ENCODE data around the gene LSAMP.

The LSAMP gene

DNA sequence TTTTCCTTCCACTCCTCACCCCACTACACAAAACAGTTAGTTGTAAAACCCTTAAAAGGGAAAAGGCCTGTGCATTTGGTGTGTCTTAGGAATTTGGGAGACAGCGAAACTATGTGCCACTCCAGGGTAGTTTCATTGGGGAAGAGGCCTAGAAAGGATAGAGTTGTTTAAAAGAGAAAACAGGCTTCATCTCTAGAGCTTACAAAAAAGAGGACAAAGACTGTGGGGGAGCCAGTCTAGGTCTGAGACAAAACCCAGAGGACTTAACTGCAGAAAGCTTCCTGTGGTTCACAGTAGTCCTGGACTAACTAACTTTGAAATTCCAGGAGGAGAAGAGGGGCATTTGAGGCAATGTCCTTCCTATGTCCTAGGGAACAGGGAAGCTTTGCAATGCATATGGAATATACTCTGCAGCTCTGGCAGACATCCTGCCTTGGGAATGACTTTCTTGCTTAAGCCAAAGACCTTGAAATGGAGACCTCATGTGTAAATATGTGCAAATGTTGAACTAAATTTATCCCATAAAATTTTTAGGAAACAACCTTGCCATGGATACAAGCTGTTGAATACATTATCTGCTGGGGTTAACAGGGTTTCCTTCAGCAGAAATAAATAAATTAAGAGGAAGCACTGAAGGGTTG lies 159.4 kb downstream of the LSAMP start:
- no peak for DNase-seq (ENCODE audit: low read depth)

DNA sequence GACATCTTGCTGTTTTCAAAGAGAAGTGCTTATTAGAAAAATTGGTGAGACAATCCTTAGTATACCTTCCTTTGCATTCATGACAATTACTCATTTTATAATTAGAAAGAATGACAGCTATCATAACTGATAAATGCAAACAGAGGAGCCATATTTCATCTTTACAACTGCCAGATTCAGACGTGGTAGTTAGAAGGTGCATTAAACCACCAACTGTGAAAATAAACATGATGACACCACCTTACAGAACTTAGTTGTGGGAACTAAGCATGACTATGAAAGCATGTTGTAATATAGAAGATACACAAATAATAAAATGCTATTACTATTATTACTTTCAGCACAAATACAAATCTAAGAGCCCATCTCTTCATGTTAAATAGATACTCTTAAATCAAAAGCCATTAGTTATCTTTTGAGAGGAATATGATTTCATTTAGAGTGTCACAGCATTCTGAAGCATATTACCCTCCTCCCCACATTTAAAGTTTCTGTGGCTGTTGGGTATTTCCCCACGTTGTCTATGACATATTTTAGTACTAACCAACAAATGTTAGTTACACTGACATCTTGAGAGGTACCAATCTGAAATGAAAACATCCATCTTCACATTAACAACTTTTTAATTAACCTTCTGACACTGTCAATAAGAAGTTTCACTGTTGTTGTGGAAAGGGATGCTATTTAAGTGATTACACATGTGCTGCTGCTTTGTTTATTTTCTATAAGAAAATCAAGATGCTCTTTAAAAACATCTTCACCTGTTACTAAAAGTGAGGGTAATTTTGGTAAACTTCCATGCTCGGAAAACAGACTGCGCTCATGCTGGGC lies 163.8 kb downstream of the LSAMP start:
- DNase-seq (ENCODE audit: low read depth) = no peak

- no peak for DNase-seq (ENCODE audit: low read depth)
These were observed 165.1 kb downstream of the LSAMP start for GRCh38 chr3:116280130-116280740.

GRCh38 chr3:116276675-116277074 lies 168.6 kb downstream of the LSAMP start:
- no peak for DNase-seq (ENCODE audit: low read depth)

GRCh38 chr3:116270056-116270455 lies 175.2 kb downstream of the LSAMP start:
- DNase-seq (ENCODE audit: low read depth) = peak; percentile 16

DNA sequence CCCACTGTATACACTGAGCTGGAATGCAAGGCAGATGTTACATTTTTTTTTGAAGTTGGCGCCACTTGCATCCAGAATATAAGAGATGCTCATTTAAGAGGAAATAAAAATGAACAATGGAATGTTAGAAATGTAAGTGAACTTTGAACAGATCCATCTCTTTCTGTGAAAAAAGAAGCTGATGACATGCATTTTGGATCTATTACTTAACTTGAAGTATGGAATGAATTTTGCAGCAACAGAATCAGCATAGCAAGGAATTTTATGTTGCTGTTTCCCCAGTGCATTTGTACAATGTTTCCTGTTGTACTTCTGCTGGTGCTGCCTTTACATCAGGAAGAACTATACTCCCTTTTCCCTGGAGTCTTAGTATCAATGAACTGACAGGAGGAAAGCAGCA lies 178.2 kb downstream of the LSAMP start:
- DNase-seq (ENCODE audit: low read depth) = no peak

GRCh38 chr3:116265976-116266584 lies 179.2 kb downstream of the LSAMP start:
- DNase-seq (ENCODE audit: low read depth) = no peak

GRCh38 chr3:116265320-116265695 lies 180.0 kb downstream of the LSAMP start:
- no peak for DNase-seq (ENCODE audit: low read depth)

GRCh38 chr3:116264546-116265319 lies 180.6 kb downstream of the LSAMP start:
- DNase-seq (ENCODE audit: low read depth) = no peak

DNA sequence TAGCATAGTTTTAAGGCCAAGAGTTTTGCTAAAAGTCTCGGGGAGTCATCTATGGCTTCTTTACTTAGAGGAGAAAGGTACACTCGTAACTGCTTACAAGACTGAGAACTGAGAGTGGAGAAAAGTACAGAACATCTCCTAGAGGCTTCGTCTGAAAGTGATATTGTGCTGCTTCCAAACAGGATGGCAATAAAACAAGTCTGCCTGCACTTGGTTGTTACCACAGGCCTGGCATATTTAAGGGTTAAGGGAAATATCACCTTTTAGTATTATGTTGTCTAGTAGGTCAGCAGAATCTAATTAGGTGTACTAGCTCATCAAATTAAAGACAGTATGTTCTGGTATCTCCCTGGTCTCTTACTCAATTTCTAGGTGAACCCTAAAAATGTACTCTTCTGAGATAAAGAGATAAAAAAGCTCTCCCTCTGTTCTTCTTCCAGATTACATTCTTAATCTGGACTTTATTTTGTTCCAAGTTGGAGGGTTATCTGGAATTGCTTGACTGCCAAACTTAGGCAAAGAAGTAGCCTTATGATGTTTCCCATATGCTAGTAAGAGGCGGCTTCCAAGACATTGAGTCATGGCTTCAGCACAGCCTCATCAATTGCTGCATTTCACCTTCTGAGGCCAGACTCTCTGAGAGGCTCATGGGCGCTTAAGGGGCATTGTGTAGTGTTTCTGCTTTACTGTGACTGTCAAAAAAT lies 181.3 kb downstream of the LSAMP start:
- peak; percentile 7 for DNase-seq (ENCODE audit: low read depth)

DNA sequence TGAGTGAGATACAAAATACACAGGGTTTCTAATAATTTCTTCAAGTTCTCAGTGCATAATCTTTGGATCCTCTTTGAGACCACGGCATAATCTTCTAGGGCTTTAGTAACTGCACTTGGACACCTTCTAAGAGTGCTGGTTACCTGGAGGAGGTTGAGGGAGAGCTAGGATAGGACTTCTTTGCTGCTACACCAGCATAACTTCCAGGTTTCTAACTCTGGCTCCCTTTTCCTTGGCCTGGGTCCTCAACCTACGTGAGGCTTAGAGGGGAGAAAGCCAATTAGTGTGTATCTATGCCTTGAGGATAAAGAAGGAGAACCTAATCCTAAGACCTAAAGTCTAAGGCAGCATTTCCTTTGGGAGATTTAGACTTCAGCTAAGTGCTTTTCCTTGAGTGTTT lies 184.8 kb downstream of the LSAMP start:
- no peak for DNase-seq (ENCODE audit: low read depth)

- DNase-seq (ENCODE audit: low read depth) = no peak
These were observed 185.3 kb downstream of the LSAMP start for GRCh38 chr3:116259984-116260383.

- no peak for DNase-seq (ENCODE audit: low read depth)
These were observed 188.3 kb downstream of the LSAMP start for GRCh38 chr3:116256843-116257485.

DNA sequence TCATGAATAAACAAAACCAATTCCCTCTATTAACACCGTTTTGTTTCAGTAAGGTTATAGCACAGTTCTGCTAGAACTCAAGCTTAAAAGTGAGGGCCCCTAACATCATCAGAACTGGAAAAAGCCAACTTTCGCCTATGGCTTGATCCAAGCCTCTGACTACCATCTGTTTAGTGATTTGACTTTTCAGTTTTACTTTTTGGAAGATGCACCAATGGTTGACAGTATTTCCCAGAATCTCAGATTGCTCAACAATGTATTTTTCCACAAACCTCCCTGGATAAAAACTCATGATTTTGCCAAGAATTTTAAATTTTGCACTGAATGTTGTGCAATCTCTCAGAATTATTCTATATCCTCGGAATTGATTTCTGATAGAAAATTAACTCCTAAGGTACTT lies 190.7 kb downstream of the LSAMP start:
- DNase-seq (ENCODE audit: low read depth) = no peak

DNA sequence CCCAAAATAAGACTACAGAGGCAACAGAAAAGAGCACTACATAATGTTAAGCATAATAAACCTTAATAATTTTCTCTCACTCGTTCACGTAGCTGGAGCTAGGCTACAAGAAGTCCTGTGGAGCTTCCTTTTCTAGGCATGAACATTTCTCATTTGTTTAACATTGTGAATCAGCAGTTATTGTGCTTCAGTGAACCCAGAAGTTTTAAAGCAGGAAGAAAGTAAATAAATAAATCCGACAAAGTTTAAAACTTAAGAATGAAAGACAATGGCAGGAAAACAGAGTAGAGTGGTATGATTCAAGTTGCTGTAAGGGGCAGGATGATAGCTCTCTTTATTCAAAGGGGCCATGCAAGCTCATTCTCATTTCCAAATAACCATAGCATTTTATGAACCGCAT lies 191.8 kb downstream of the LSAMP start:
- no peak for DNase-seq (ENCODE audit: low read depth)

DNA sequence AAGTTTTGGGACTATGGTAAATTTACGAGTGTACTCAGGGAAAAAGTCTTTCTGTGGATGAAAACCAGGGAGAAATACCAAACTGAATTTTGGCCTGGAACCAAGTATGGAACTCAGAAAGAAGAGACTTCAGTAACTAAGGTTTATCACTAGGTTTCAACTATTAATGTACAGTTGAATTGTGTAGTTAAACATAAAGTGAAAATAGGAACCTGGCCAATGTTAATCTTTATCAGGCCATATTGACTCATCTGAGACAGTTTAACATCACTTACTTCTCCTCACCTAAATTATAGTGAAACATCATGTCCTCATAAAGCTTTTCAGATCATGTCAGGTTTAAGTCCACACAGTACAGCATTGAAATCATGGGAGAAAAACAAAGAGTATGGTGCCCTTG lies 197.7 kb downstream of the LSAMP start:
- DNase-seq (ENCODE audit: low read depth) = no peak

- DNase-seq (ENCODE audit: low read depth) = no peak
These were observed 198.8 kb downstream of the LSAMP start for GRCh38 chr3:116246406-116246980.

- peak; percentile 11 for DNase-seq (ENCODE audit: low read depth)
These were observed 202.5 kb downstream of the LSAMP start for GRCh38 chr3:116242825-116243224.

DNA sequence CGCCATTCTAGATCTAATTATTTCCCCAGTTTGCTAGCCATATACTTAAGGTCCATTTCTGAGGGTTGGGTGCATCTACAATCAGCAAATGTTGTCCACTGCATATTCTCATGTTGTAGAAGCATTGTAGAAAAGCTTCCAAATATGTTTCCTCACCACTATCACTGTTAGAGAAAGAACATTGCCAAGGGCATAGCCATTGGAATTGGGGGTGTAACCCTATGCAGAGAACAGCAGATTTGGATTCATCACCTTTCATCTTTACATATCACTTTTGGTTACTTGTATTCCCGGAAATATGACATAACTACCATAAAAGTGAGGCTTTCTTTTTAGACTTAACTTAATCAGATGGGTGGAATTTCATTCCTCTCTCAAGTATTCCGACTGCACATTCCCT lies 203.6 kb downstream of the LSAMP start:
- DNase-seq (ENCODE audit: low read depth) = no peak

- DNase-seq (ENCODE audit: low read depth) = no peak
These were observed 205.0 kb downstream of the LSAMP start for GRCh38 chr3:116240261-116240660.

Data from ELR (cell line).